NCI-H526 (cell line): ENCODE measurements around the gene PLCB4.

Experiments
- DNase-seq, 2 experiments: peaks; one replicate each; lab custom pipeline; 2025; lab: John Stamatoyannopoulos, UW

Gene PLCB4

DNA sequence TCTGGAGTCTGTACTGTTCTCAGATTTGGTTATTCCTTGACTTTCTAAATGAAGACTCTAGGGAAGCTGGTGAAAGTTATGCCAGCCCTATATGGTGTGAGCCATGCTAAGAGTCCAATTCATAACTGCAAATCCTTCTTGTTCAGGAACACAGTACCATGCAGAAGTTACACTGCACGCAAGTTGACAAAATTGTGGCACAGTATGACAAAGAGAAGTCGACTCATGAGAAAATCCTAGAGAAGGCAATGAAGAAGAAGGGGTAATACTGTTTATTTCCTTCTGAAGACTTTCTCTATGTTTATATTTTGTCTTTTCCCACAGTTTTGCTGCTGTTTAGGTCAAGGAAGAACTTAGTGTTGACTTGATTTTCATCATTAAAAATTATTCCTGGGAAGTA, 384.3 kb downstream of the PLCB4 start:
- no peak for DNase-seq

DNA sequence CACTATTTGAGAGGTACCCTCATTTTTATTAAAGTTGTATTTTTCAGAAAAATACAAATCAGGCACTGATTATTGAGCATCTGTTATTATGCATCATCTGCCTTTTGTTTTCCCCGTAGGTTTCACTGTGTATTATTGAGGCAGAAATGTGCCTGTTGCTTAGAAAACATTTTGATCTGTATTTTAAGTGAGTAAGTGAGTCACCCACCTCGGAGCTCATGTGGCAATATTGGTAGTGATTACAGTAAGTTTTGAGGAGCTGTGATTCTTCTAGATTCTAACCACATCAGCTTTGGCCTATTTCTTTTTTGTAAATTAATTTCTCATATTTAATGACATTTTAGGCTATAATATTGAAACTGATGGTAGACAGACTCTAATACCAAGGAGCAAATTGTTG, 385.9 kb downstream of the PLCB4 start:
- no peak for DNase-seq

- DNase-seq, result no peak
Measured at GRCh38 chr20:9457136-9457535, 388.2 kb downstream of the PLCB4 start.

DNA sequence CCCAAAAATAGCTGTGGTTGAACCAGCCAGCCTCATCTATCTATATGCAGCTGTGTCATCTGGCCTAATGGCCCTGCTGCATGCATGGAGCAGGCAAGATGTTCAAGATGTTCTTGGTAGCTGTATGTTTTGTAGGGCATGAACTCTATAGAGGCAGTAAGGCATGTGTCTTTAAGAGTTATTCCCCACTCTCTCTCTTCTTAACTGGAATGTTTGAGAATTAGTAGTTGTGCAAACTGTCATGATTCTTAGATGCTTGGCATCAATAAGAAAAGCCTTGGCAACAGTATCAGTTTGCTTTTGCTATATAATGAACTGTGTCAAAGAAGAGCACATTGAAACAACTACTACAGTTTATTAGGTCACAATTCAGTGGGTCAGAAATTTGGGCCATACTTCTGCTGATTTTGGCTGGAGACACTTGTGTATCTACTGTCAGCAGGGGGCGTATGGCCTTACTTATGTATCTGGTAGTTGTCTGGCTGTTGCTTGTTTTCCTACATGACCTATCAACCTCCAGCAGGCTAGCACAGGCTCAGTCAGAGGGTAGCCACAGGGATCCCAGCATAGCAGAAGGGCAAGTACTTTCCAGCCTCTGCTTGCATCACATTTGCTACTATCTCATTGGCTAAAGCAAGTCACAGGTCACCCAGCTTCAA, 389.4 kb downstream of the PLCB4 start:
- DNase-seq, result peak in 1 of 2 experiments; percentile 37

DNA sequence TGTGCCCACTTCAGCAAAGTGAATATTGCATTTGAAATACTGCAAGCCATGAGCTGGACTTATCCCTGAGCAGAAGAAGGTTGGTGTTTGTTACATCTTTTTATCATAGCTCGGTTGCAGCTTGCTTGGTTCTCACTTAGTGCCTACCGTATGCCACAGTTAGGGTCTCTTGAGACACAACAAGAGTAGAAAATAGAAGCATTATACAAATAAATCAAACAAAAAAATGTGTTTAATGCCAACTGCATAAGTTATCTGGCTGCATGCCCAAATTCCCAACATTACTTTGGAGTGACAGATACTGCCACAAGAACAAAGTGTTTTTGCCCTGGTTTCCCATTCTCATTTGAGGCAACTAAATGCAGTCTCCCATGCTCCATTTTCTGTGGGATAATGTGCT, 391.6 kb downstream of the PLCB4 start:
- no peak for DNase-seq

- DNase-seq, result peak in 1 of 2 experiments; percentile 39
Measured at GRCh38 chr20:9467995-9468394, 399.1 kb downstream of the PLCB4 start.

DNA sequence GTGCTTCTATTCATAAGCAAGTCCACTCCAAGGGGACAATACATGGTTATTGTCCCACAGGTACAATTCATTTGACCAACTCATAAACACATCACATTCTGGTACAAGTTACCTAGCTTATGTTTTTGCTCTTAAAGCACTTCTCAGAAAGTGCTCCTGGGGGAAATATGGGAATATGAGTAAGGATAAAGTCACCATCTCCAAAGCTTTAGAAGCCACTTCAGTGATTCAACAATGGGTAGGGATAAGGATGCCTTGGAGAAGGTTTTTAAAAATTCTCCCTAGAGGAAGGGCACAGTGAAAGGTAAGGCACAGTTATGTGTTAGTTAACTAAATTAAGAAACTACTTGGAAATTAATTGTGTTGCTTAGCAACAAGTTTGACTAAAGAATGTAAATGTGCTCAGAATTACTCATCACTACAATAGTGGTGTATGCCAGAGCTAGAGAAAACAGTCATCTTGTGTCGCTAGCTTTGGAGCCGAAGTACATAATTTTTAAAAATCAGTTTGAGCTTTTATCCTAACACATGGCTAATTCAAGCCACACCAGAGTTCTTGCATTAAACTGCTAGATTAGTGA, 406.0 kb downstream of the PLCB4 start:
- no peak for DNase-seq

- DNase-seq, result no peak
Measured at GRCh38 chr20:9475456-9475855, 406.6 kb downstream of the PLCB4 start.

DNA sequence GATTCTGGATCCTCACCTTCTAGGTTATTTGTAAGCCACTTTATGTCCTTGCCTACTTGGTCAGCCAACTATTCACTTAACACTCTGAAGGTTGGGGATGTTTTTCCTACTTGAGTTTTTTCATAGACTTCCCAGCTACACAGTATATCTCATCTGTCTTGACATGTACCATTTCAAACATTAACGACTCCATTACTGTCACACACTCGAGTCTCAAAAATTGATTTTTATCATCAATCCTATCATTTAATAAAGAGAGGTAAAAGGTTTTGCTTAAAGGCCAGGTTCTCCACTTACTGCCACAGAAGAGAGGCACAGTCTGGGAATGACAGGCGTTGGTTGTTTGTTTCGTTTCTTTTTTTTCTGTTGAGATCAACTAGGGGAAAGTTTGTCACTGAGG, 407.3 kb downstream of the PLCB4 start:
- no peak for DNase-seq

GRCh38 chr20:9476637-9477036, 407.8 kb downstream of the PLCB4 start:
- DNase-seq, result no peak

DNA sequence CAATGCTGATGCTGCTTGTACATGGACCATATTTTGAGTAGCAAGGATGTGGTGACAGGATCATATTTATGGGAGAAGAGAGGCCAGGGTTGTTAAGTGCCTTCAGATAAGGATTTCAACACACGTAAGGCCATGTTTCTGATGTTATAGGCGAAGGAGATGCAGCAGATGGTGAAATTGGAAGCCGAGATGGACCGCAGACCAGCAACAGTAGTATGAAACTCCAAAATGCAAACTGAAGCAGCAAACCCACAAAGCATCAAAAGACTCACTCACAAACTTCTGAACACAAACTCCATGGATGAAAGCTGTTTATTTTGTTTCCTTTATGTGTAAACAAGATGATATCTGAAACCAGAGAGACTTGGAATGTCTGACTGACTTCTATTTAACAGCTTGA, 409.9 kb downstream of the PLCB4 start:
- no peak for DNase-seq

DNA sequence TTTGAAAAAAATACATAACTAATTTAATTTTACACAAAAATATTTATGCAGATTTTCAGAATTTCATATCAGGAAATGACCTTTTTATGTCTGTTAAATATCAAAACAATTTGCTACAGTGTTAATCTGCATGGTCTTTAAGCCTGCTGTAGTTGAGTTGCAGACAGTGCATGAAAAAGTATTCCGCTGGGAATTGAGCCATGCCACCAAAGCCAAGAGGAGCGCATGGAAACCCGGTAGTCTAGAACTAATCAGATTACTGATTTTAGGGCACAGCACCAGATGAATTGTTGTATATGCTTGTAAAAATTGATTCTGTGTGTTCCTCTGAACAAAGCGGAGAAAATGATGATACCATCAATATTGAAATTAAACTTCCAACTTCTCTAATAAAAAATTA, 411.2 kb downstream of the PLCB4 start:
- DNase-seq, result no peak

GRCh38 chr20:9482180-9482579, 413.3 kb downstream of the PLCB4 start:
- no peak for DNase-seq

GRCh38 chr20:9483131-9483530, 414.2 kb downstream of the PLCB4 start:
- no peak for DNase-seq

- no peak for DNase-seq
Measured at GRCh38 chr20:9485614-9486340, 416.9 kb downstream of the PLCB4 start.

- no peak for DNase-seq
Measured at GRCh38 chr20:9487231-9487630, 418.3 kb downstream of the PLCB4 start.

DNA sequence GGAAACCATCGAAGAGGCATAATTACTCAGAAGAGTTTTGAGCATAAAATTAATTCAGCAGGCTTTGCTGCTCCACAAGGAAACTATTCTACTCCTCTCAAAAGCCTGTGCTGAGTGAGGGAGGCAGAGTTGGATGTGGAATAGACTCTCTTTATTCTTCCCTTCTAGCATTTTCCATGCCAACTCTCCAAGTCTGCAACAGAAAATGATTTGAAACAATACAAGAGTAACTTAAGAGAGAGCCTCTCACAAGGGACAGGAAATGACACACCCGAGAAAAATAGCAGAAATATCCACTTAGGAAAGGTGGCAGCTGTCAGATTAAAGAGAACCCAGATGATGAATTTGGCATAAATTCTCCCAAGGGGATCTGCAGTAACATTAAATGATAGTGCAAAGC, 419.2 kb downstream of the PLCB4 start:
- no peak for DNase-seq

GRCh38 chr20:9490161-9490560, 421.3 kb downstream of the PLCB4 start:
- no peak for DNase-seq

DNA sequence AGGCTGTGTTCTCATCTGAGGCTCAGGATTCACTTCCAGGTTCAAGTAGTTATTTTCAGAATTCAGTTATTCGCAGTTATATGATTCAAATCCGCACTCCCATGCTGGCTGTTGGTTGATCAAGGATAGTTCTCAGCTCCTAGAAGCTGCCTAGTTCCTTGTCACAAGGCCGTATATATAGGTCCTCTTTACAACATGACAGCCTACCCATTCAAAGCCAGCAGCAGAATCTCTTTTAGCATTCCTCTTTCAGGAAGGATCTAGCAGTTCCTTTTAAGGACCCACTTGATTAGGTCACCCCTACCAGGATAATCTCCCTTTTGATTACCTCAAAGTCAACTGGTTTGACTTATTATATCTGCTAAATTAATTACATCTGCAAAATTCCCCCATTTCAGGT, 421.7 kb downstream of the PLCB4 start:
- DNase-seq, result no peak

DNA sequence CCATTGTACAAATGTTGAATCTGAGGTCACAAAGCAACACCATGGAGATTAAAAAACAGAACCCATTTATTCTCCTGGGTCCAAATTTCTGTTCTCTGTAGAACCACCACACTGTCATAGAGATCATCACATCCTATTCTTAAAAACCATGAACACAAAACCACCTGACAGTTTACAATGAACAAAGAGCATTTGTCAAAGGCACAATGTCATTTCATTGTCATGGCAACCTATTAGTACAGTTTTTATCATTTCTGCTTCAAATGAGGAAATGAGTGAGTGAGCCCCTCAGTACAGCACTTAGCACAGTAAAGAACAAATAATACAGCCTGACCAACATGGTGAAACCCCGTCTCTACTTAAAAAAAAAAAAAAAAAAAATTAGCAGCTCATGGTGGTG, 422.4 kb downstream of the PLCB4 start:
- no peak for DNase-seq

DNA sequence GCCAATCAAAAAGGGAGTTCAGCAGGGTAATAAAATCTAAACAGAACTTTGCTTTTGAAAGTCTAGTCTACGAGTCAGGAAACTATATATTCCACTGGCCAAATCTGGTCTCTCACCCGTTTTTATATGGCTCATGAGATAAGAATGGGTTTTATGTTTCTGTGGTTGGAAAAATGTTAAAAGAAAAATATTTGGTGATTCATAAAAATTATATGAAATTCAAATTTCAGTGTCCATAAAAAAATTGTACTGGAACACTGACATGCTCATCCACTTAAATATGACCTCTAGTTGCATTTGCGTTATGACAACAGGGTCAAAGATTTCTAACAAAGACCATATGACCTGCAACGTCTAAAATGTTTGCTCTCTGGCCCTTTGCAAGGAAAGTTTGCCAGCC, 423.2 kb downstream of the PLCB4 start:
- DNase-seq, result no peak

- DNase-seq, result no peak
Measured at GRCh38 chr20:9493803-9494202, 424.9 kb downstream of the PLCB4 start.

- no peak for DNase-seq
Measured at GRCh38 chr20:9495701-9496100, 426.8 kb downstream of the PLCB4 start.

DNA sequence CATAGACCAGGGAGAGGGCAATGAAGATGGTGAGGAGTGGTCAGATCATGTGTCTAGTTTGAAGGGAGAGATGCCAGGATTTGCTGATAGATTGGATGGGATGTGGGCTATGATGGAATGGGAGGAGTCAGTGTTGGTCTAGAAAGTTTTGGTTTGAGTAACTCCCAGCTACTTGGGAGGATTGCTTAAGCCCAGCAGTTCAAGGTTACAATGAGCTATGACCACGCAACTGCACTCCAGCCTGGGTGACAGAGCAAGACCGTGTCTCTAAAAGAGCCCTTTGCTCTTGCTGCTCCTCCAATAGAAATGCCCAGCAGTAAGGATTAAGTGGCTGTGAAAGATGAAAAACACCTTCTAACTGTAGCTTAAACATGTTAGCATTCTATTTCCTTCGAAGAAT, 427.3 kb downstream of the PLCB4 start:
- DNase-seq, result no peak
